ENCODE data around the gene SOX15.

- TF ChIP-seq CTCF (IDR thresholded peaks at IDR 0.05): no peak
- TF ChIP-seq ZFX (IDR thresholded peaks at IDR 0.05; ENCODE audit: borderline replicate concordance): no peak
Measured at GRCh38 chr17:7577327-7578199, 12.3 kb downstream of the SOX15 start.

All from 22Rv1 (cell line).